Liver (tissue), 9 donors: ENCODE measurements around the gene SASH3. TPM values are rescaled to one million over a fixed set of nuclear protein-coding genes. Genes with fewer than 3 reads are reported as not detected.

Source experiments
- DNase-seq: peaks from one replicate; pipeline ENCODE4 v3.0.0-alpha.2; 2017; ENCODE audit warnings: low spot score
- H3K27ac ChIP-seq, 2 donors: one replicate each; pipeline ENCODE4 v1.7.0; 2013; ENCODE audit warnings: inconsistent platforms in 2 of 2, low read length in 2 of 2, control low read depth in 1 of 2, low read depth in 1 of 2, mild to moderate bottlenecking in 1 of 2
- H3K27me3 ChIP-seq, 4 donors: one replicate each; pipeline versions ENCODE4 v1.6.1 to v1.7.0; 2013; ENCODE audit warnings: low read length in 3 of 4, inconsistent platforms in 1 of 4, mild to moderate bottlenecking in 1 of 4, moderate library complexity in 1 of 4; ENCODE audit not compliant: control insufficient read depth in 4 of 4, insufficient read depth in 4 of 4
- H3K36me3 ChIP-seq, 4 donors: one replicate each; pipeline versions ENCODE4 v1.6.1 to v1.7.0; 2013; ENCODE audit warnings: low read length in 3 of 4, mild to moderate bottlenecking in 3 of 4, low read depth in 1 of 4, moderate library complexity in 1 of 4; ENCODE audit not compliant: control insufficient read depth in 4 of 4, insufficient read depth in 3 of 4
- H3K4me1 ChIP-seq, 4 donors: one replicate each; pipeline versions ENCODE4 v1.6.1 to v1.7.0; 2013; ENCODE audit warnings: low read length in 3 of 4, mild to moderate bottlenecking in 3 of 4, moderate library complexity in 1 of 4; ENCODE audit not compliant: control insufficient read depth in 4 of 4, insufficient read depth in 4 of 4
- H3K4me3 ChIP-seq, 3 donors: one replicate each; pipeline versions ENCODE4 v1.6.1 to v1.7.0; 2013; ENCODE audit warnings: low read length in 3 of 3, control low read depth in 1 of 3, low read depth in 1 of 3, mild to moderate bottlenecking in 1 of 3
- H3K9ac ChIP-seq, 2 donors: one replicate each; pipeline ENCODE4 v1.7.0; 2013; ENCODE audit warnings: low read length in 2 of 2, mild to moderate bottlenecking in 2 of 2, moderate library complexity in 2 of 2, control low read depth in 1 of 2, low read depth in 1 of 2
- H3K9me3 ChIP-seq, 4 donors: one replicate each; pipeline versions ENCODE4 v1.6.1 to v1.7.0; 2013; ENCODE audit warnings: low read length in 3 of 4; ENCODE audit not compliant: control insufficient read depth in 4 of 4
- EGR1 ChIP-seq, 2 donors: IDR thresholded peaks; 2 replicates each; pipeline ENCODE4 v1.6.1; 2016 to 2018; ENCODE audit warnings: antibody characterized with exemption in 2 of 2, low read depth in 2 of 2
- FOXA1 ChIP-seq: IDR thresholded peaks from 2 replicates; pipeline ENCODE4 v1.6.1; 2016; ENCODE audit warnings: antibody characterized with exemption
- FOXA2 ChIP-seq: IDR thresholded peaks from 2 replicates; pipeline ENCODE4 v1.6.1; 2016; ENCODE audit warnings: antibody characterized with exemption
- GABPA ChIP-seq, 2 donors: IDR thresholded peaks in 1 of 2; conservative IDR thresholded peaks in 1 of 2; 2 replicates each; pipeline ENCODE4 v1.6.1; 2016; ENCODE audit warnings: antibody characterized with exemption in 2 of 2, mild to moderate bottlenecking in 1 of 2, moderate library complexity in 1 of 2
- HNF4A ChIP-seq, 2 donors: conservative IDR thresholded peaks; 2 replicates each; pipeline ENCODE4 v1.6.1; 2016; ENCODE audit warnings: antibody characterized with exemption in 2 of 2, mild to moderate bottlenecking in 2 of 2
- HNF4G ChIP-seq: IDR thresholded peaks from 2 replicates; pipeline ENCODE4 v1.6.1; 2016; ENCODE audit warnings: antibody characterized with exemption
- JUND ChIP-seq, 2 donors: IDR thresholded peaks; 2 replicates each; pipeline ENCODE4 v1.6.1; 2016; ENCODE audit warnings: antibody characterized with exemption in 2 of 2
- NR2F2 ChIP-seq: IDR thresholded peaks from 2 replicates; pipeline ENCODE4 v1.6.1; 2016; ENCODE audit warnings: antibody characterized with exemption
- RAD21 ChIP-seq, 2 donors: IDR thresholded peaks; 2 replicates each; pipeline ENCODE4 v1.6.1; 2016; ENCODE audit warnings: antibody characterized with exemption in 2 of 2, mild to moderate bottlenecking in 2 of 2
- RXRA ChIP-seq, 2 donors: IDR thresholded peaks; 2 replicates each; pipeline ENCODE4 v1.6.1; 2017 to 2018; ENCODE audit warnings: antibody characterized with exemption in 2 of 2, mild to moderate bottlenecking in 1 of 2
- SP1 ChIP-seq: IDR thresholded peaks from 2 replicates; pipeline ENCODE4 v1.6.1; 2018; ENCODE audit warnings: antibody characterized with exemption, mild to moderate bottlenecking
- TAF1 ChIP-seq: conservative IDR thresholded peaks from 2 replicates; pipeline ENCODE4 v1.6.1; 2016; ENCODE audit warnings: antibody characterized with exemption, mild to moderate bottlenecking
- YY1 ChIP-seq: IDR thresholded peaks from 2 replicates; pipeline ENCODE4 v1.6.1; 2016; ENCODE audit warnings: antibody characterized with exemption, mild to moderate bottlenecking
- ZBTB33 ChIP-seq: IDR thresholded peaks from 2 replicates; pipeline ENCODE4 v1.6.1; 2016; ENCODE audit warnings: antibody characterized with exemption
- WGBS: extraction: QIAGEN DNeasy Blood & Tissue Kit; methylation state at CpG from one replicate; pipeline ENCODE4 v1.1.7; 2013; 5-methylcytosine and 5-hydroxymethylcytosine counted together
- polyA plus RNA-seq, 2 donors: library from polyadenylated mRNA; stranded (reverse) in 1 of 2; unstranded in 1 of 2; fragments of 200-250 nt in 1 of 2; fragments of >200 nt in 1 of 2; fragmentation: Nextera tagmentation in 1 of 2; extraction: Ambion mirVana in 1 of 2; gene quantifications; one replicate each; pipeline versions ENCODE4 v1.2.1 to v1.2.3, GENCODE V29; 2013 to 2015
- total RNA-seq, 2 donors: library from RNA; depleted of rRNA; stranded (reverse); fragments of >200 nt; gene quantifications; one replicate each; pipeline ENCODE4 v1.2.3, GENCODE V29; 2014
- TF ChIP-seq, protein P1 (sequence below): IDR thresholded peaks from 2 replicates; pipeline ENCODE4 v1.6.1; 2016; ENCODE audit warnings: antibody characterized with exemption, mild to moderate bottlenecking
- TF ChIP-seq, protein P2 (sequence below): IDR thresholded peaks from 2 replicates; pipeline ENCODE4 v1.6.1; 2016; ENCODE audit warnings: antibody characterized with exemption
- TF ChIP-seq, protein P3 (sequence below): IDR thresholded peaks from 2 replicates; pipeline ENCODE4 v1.6.1; 2016; ENCODE audit warnings: antibody characterized with exemption
- TF ChIP-seq, protein P4 (sequence below): fragments of 150-350 bp; IDR thresholded peaks from 2 replicates; pipeline ENCODE4 v1.5.1; 2017; ENCODE audit warnings: improper control_type of control experiment, low read depth, low read length; ENCODE audit not compliant: missing input control
- donor health status: healthy.
- donor health status: healthy.
- donor health status: healthy.
- donor health status: healthy.
- donor health status: healthy.

Gene SASH3
- total and polyA plus RNA-seq, 4 donors = 1.8 to 9.5 (median 3.9) TPM

- DNase-seq = no peak
- Histone ChIP-seq H3K27me3 (no peaks in the 10 kb centered on the region), H3K4me3 (no peak overlapping the region), H3K9ac (no peak overlapping the region), H3K4me1 (peaks cover 2 to 17% (median 5%) of the 10 kb centered on the region in 4 donors), H3K27ac (peak overlapping the region; percentile 14 to 19), H3K36me3 (no peaks in the 10 kb centered on the region), H3K9me3 (no peaks in the 10 kb centered on the region)
- TF ChIP-seq RAD21 (IDR thresholded peaks at IDR 0.05) (peak in 1 of 2 donors; percentile 20), SP1 (peak; percentile 22), HNF4A (conservative IDR thresholded peaks at IDR 0.05) (peak in 1 of 2 donors; percentile 20), FOXA1 (no peak)
- 58% methylated on average over 14 of the region's 14 CpGs for WGBS
These were observed 6.8 kb upstream of the SASH3 start for GRCh38 chrX:129772796-129773431.

DNA sequence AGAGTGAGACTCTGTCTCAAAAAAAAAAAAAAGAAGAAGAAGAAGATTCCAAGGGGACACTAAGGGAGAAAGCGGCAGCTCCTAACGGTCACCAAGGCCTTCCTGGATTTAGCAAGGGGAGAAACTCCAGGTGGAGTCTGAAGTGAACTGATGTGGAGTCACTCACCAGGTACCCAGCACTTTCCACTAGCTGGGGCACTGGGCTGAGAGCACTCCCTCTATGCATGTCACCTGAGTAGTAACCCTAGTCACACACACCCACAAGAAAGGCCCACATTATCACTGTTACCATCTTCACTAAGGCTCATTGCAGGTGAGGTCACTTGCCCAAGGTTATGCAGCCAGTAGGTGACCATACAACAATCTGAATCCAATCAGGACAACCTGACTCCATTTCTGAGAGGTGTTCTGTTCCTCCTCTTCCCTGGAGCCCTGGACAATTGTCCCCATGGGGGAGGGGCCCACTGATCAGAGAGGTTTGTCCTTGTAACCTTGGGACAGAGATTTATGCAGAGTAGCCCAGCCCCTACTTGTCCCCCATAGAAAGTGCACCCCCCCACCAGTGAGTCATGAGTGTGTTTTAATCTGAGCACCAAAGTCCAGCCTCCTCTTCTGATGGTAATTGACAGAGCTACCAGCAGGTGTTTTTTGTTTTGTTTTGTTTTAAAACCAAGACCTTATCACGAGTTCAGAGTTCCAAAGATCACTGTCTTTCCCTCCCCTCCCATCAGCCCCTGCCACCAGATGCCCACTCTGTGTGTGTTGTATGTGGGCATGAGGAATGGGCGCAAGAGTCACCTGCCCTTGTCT, 5.9 kb upstream of the SASH3 start:
- Histone ChIP-seq H3K36me3 (no peaks in the 10 kb centered on the region), H3K4me1 (peaks cover 2 to 17% (median 5%) of the 10 kb centered on the region in 4 donors), H3K27me3 (no peaks in the 10 kb centered on the region), H3K27ac (peak overlapping the region in 1 of 2 donors; percentile 54), H3K4me3 (no peak overlapping the region), H3K9ac (no peak overlapping the region), H3K9me3 (no peaks in the 10 kb centered on the region)
- WGBS = 74% methylated on average over 4 of the region's 4 CpGs
- DNase-seq = no peak
- TF ChIP-seq FOXA1 = no peak
- TF ChIP-seq FOXA2 = no peak
- TF ChIP-seq RXRA (IDR thresholded peaks at IDR 0.05) = peak in 1 of 2 donors; percentile 31
- TF ChIP-seq, protein P1, sequence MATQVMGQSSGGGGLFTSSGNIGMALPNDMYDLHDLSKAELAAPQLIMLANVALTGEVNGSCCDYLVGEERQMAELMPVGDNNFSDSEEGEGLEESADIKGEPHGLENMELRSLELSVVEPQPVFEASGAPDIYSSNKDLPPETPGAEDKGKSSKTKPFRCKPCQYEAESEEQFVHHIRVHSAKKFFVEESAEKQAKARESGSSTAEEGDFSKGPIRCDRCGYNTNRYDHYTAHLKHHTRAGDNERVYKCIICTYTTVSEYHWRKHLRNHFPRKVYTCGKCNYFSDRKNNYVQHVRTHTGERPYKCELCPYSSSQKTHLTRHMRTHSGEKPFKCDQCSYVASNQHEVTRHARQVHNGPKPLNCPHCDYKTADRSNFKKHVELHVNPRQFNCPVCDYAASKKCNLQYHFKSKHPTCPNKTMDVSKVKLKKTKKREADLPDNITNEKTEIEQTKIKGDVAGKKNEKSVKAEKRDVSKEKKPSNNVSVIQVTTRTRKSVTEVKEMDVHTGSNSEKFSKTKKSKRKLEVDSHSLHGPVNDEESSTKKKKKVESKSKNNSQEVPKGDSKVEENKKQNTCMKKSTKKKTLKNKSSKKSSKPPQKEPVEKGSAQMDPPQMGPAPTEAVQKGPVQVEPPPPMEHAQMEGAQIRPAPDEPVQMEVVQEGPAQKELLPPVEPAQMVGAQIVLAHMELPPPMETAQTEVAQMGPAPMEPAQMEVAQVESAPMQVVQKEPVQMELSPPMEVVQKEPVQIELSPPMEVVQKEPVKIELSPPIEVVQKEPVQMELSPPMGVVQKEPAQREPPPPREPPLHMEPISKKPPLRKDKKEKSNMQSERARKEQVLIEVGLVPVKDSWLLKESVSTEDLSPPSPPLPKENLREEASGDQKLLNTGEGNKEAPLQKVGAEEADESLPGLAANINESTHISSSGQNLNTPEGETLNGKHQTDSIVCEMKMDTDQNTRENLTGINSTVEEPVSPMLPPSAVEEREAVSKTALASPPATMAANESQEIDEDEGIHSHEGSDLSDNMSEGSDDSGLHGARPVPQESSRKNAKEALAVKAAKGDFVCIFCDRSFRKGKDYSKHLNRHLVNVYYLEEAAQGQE = no peak
- TF ChIP-seq TAF1 = no peak
- no peak for TF ChIP-seq EGR1 (IDR thresholded peaks at IDR 0.05; ENCODE audit: low read depth in 2 of 2)
- TF ChIP-seq YY1 = no peak
- no peak for TF ChIP-seq RAD21 (IDR thresholded peaks at IDR 0.05)
- no peak for TF ChIP-seq ZBTB33
- no peak for TF ChIP-seq GABPA (IDR thresholded peaks at IDR 0.05 in 1 of 2, conservative IDR thresholded peaks at IDR 0.05 in 1 of 2)
- TF ChIP-seq HNF4G = no peak
- peak; percentile 50 for TF ChIP-seq SP1
- TF ChIP-seq, protein P2, sequence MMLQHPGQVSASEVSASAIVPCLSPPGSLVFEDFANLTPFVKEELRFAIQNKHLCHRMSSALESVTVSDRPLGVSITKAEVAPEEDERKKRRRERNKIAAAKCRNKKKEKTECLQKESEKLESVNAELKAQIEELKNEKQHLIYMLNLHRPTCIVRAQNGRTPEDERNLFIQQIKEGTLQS = peak; percentile 39
- TF ChIP-seq, protein P3, sequence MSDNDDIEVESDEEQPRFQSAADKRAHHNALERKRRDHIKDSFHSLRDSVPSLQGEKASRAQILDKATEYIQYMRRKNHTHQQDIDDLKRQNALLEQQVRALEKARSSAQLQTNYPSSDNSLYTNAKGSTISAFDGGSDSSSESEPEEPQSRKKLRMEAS = no peak
- TF ChIP-seq JUND (IDR thresholded peaks at IDR 0.05) = peak in 1 of 2 donors; percentile 44
- TF ChIP-seq HNF4A (conservative IDR thresholded peaks at IDR 0.05) = peak; percentile 68
- TF ChIP-seq, protein P4, sequence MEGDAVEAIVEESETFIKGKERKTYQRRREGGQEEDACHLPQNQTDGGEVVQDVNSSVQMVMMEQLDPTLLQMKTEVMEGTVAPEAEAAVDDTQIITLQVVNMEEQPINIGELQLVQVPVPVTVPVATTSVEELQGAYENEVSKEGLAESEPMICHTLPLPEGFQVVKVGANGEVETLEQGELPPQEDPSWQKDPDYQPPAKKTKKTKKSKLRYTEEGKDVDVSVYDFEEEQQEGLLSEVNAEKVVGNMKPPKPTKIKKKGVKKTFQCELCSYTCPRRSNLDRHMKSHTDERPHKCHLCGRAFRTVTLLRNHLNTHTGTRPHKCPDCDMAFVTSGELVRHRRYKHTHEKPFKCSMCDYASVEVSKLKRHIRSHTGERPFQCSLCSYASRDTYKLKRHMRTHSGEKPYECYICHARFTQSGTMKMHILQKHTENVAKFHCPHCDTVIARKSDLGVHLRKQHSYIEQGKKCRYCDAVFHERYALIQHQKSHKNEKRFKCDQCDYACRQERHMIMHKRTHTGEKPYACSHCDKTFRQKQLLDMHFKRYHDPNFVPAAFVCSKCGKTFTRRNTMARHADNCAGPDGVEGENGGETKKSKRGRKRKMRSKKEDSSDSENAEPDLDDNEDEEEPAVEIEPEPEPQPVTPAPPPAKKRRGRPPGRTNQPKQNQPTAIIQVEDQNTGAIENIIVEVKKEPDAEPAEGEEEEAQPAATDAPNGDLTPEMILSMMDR = no peak
- TF ChIP-seq NR2F2 = no peak
